IPS-20b (cell line): ENCODE results near the gene FUS.

ENCODE experiments used
- H3K27ac ChIP-seq: one replicate; pipeline ENCODE4 v1.5.1; 2013; ENCODE audit warnings: low read length
- H3K27me3 ChIP-seq: 2 replicates; pipeline ENCODE4 v1.6.1; 2013; ENCODE audit warnings: mild to moderate bottlenecking, low read length, inconsistent platforms; ENCODE audit not compliant: insufficient read depth
- H3K36me3 ChIP-seq: 2 replicates; pipeline ENCODE4 v1.6.1; 2013; ENCODE audit warnings: low read depth, mild to moderate bottlenecking, inconsistent platforms, low read length, moderate library complexity; ENCODE audit not compliant: insufficient read depth
- H3K4me1 ChIP-seq: 2 replicates; pipeline ENCODE4 v1.6.1; 2013; ENCODE audit warnings: mild to moderate bottlenecking, control low read depth, inconsistent platforms, low read length, moderate library complexity; ENCODE audit not compliant: insufficient read depth
- H3K4me3 ChIP-seq: 2 replicates; pipeline ENCODE4 v1.5.1; 2013; ENCODE audit warnings: mild to moderate bottlenecking, low read length, inconsistent platforms
- H3K9ac ChIP-seq: 2 replicates; pipeline ENCODE4 v1.6.1; 2013; ENCODE audit warnings: low read depth, mild to moderate bottlenecking, inconsistent platforms, low read length, moderate library complexity
- H3K9me3 ChIP-seq: 2 replicates; pipeline ENCODE4 v1.6.1; 2013; ENCODE audit warnings: mild to moderate bottlenecking, low read depth, low read length, inconsistent platforms; ENCODE audit not compliant: insufficient read depth

Gene FUS

DNA sequence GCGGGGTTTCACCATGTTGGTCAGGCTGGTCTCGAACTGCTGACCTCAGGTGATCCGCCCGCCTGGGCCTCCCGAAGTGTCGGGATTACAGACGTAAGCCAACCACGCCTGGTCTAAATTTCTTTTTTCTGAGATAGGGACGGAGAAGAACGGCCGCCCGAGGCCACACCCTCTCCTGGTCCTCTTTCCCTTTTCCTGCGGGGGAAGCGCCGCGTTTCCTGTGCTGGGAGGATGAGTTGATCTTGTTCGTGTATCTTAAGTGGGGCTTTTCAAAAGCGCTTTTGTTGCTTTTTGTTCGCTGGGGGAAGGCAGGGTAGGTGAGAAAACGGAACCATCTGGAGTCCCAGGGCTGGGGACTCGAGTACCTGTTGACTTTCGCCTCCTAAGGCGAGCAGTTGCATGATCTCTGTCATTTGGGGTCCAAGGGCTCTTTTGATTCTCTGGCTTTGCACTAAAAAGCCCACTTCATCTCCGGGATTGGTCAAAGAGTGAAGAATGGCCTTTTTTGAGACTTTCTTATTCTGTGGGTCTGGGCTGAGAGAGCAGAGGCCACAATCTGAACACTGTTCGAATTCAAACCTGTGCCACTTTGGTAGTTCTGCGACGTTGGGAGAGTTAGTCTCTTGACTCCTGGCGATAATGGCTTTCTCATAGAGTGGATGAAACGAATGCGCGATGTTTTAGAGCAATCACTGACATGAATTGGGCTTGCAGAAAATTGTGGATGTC, 1.3 kb downstream of the FUS start:
- Histone ChIP-seq H3K36me3 (peaks cover 53% of the 10 kb centered on the region), H3K4me3 (peak overlapping the region; percentile 100), H3K9ac (peak overlapping the region; percentile 99), H3K9me3 (no peaks in the 10 kb centered on the region), H3K4me1 (peaks cover 7% of the 10 kb centered on the region), H3K27ac (no peak overlapping the region), H3K27me3 (no peaks in the 10 kb centered on the region)

DNA sequence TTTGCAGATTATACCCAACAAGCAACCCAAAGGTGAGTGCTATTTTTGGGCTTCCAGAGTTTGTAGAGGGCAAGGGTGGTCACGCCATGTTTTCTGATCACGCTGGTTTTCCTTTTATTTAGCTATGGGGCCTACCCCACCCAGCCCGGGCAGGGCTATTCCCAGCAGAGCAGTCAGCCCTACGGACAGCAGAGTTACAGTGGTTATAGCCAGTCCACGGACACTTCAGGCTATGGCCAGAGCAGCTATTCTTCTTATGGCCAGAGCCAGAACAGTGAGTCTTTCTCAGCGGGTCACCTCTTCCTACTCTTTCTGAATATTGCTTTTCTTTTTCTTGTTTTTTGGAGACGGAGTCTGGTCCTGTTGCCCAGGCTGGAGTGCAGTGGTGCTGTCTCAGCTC, 2.5 kb downstream of the FUS start:
- H3K4me3 ChIP-seq: peak overlapping the region; percentile 100
- peaks cover 64% of the 10 kb centered on the region for H3K36me3 ChIP-seq
- H3K9me3 ChIP-seq: no peaks in the 10 kb centered on the region
- peaks cover 7% of the 10 kb centered on the region for H3K4me1 ChIP-seq
- no peak overlapping the region for H3K27ac ChIP-seq
- H3K27me3 ChIP-seq: no peaks in the 10 kb centered on the region
- peak overlapping the region; percentile 99 for H3K9ac ChIP-seq

DNA sequence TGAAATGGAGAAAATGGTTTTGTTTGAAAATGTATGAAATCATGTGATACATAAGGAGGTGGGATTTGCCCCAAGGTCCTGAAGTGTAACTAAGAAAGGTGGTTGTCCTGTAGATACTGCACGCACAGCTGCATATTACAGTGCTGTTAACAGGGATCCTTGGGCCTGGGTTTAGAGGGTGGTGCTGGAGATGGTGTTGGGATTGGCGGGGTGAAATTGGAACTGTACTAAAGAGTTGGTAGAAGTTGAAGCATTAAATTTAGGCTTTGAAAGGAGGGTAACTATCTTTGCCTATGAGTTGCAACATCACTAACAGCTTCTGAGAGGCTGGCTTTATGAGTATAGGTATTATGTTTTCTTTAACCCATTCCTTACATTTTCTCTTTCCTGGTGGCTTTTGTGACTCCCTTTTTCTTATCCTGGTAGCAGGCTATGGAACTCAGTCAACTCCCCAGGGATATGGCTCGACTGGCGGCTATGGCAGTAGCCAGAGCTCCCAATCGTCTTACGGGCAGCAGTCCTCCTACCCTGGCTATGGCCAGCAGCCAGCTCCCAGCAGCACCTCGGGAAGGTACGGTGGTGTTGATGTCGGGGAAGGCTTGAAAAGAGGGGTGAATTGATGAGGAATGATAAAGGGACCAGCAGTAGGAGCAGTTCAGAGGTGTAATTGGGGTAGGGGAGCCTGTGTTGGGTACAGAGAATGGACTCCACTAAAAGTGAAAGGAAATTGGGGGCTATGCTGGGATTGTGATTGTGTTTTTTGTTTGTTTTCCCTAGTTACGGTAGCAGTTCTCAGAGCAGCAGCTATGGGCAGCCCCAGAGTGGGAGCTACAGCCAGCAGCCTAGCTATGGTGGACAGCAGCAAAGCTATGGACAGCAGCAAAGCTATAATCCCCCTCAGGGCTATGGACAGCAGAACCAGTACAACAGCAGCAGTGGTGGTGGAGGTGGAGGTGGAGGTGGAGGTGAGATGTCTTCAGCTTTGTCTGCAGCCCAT, 3.8 kb downstream of the FUS start:
- H3K4me1 ChIP-seq: peaks cover 7% of the 10 kb centered on the region
- H3K27ac ChIP-seq: no peak overlapping the region
- H3K9me3 ChIP-seq: no peaks in the 10 kb centered on the region
- peaks cover 78% of the 10 kb centered on the region for H3K36me3 ChIP-seq
- no peak overlapping the region for H3K9ac ChIP-seq
- peak overlapping the region; percentile 100; the same call in 1 of the 2 replicates for H3K4me3 ChIP-seq
- H3K27me3 ChIP-seq: no peaks in the 10 kb centered on the region

DNA sequence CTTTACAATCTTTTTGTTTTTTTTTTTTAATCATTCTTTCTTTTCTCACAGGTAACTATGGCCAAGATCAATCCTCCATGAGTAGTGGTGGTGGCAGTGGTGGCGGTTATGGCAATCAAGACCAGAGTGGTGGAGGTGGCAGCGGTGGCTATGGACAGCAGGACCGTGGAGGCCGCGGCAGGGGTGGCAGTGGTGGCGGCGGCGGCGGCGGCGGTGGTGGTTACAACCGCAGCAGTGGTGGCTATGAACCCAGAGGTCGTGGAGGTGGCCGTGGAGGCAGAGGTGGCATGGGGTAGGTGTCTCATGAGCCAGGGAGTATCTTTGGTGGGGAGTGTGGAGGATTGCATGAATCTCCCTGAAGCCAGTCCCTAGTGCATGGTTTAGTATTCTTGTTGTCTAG, 4.9 kb downstream of the FUS start:
- Histone ChIP-seq H3K4me3 (no peak overlapping the region), H3K27ac (no peak overlapping the region), H3K9ac (no peak overlapping the region), H3K27me3 (no peaks in the 10 kb centered on the region), H3K4me1 (peaks cover 3% of the 10 kb centered on the region; the same call in 1 of the 2 replicates), H3K9me3 (no peaks in the 10 kb centered on the region), H3K36me3 (peaks cover 89% of the 10 kb centered on the region)

DNA sequence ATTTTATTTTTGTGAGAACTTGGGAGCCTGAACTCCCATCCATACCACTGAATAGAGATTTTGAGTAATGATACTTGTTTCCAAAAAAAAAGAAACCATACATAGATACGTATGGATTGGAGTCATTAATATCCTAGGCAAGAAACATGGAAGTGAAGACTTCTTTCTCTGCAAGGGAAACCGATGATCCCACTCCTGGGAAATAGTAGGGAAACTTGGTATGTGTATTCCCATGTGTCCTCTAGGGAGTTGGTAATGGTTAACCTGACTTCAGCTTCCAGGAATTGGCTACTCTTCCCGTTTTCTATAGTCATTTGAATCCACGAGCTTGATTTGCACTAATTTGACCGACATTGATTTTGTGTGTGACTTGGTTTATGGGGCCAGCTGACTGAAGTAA, 5.4 kb downstream of the FUS start:
- no peak overlapping the region for H3K9ac ChIP-seq

DNA sequence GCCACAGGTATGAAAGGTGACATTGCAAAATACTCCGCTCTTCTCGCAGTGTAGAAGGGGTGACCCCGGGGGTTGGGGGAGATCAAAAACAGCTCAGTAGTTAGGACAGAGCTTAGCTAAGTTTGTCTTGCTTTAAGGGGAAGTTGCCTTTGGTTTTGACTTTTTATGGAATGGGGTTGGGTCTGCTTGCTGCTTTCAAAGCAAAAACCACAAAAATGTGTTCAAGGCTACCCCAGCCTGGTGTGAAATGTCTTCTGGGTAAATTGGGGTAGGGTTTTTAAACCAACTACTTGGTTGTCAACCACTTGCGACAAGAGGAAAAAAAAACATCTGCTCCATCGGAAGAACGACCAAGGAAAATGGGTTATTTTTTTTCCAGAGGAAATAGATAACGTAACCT, 6.2 kb downstream of the FUS start:
- H3K36me3 ChIP-seq: peaks cover 100% of the 10 kb centered on the region
- H3K27ac ChIP-seq: no peak overlapping the region
- H3K9ac ChIP-seq: no peak overlapping the region
- H3K4me1 ChIP-seq: peaks cover 3% of the 10 kb centered on the region; the same call in 1 of the 2 replicates
- no peaks in the 10 kb centered on the region for H3K27me3 ChIP-seq
- no peaks in the 10 kb centered on the region for H3K9me3 ChIP-seq
- H3K4me3 ChIP-seq: no peak overlapping the region

More for the DNA sequence above, 5.4 kb downstream of the FUS start:
- Histone ChIP-seq H3K27ac (no peak overlapping the region), H3K36me3 (peaks cover 94% of the 10 kb centered on the region), H3K4me1 (peaks cover 3% of the 10 kb centered on the region; the same call in 1 of the 2 replicates), H3K9me3 (no peaks in the 10 kb centered on the region), H3K27me3 (no peaks in the 10 kb centered on the region), H3K4me3 (no peak overlapping the region)

DNA sequence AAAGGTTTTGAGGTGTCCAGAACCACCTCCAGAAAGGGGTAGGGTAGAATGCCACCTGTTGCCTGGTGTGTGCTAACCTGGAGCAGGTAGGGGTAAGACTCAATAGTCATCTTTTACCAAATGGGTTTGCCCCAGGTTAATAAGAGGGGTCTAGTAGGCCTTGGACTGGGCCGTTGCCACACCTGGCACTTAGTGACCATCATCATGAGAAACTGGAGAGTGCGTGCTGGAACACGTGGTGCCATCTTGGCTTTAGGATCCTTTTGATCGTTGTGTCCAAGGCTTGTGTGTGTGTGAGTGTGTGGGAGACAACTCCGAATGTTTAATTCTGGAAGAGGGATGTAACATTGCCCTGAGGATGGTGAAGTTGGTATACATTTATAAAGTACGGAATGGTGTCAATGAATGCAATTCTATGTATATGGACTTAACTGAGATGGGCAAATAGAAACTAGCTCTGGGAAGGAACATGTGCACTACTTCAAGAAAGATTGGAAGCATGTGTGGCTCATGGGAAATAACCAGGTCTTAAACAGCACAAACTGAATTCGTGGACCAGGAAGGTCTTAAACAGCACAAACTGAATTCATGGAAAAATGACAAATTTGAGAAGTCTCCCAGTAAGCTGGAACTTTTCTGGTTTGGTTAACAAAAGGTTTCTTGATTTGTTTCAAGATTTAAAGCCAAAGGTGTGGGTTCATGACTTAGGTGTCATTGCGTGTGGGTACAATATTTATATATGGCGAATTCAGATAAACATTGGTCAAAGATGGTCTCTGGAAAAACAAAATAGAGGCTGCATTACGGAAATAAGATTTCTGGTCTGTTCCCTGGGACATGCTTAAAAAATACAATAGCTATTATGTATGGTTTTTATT, 7.2 kb downstream of the FUS start:
- no peak overlapping the region for H3K9ac ChIP-seq
- no peak overlapping the region for H3K27ac ChIP-seq
- peaks cover 3% of the 10 kb centered on the region; the same call in 1 of the 2 replicates for H3K4me1 ChIP-seq

DNA sequence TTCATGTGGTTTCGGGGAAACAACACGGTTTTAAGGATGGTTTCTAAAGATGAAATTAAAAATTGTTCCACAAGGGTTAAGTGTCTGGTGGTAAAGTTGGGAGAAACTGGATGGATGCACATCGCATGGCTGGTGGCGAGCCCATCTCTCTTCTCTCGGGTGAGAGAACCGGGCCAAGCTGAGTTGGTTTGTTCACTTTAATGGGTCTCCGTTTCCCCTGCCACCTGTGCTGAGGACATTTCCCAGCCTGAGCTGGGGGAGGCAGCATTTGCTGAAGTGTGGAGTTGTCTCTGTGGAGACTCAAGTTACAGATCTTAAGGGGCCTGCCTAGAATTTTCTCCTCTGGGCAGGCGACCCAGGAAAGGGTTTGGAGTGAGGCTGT, 7.9 kb downstream of the FUS start:
- H3K36me3 ChIP-seq: peaks cover 100% of the 10 kb centered on the region
- no peak overlapping the region for H3K9ac ChIP-seq
- H3K4me1 ChIP-seq: no peaks in the 10 kb centered on the region
- H3K4me3 ChIP-seq: no peak overlapping the region
- H3K9me3 ChIP-seq: no peaks in the 10 kb centered on the region
- H3K27me3 ChIP-seq: no peaks in the 10 kb centered on the region
- H3K27ac ChIP-seq: no peak overlapping the region

More for the DNA sequence above, 7.2 kb downstream of the FUS start:
- Histone ChIP-seq H3K36me3 (peaks cover 100% of the 10 kb centered on the region), H3K9me3 (no peaks in the 10 kb centered on the region), H3K4me3 (no peak overlapping the region), H3K27me3 (no peaks in the 10 kb centered on the region)

DNA sequence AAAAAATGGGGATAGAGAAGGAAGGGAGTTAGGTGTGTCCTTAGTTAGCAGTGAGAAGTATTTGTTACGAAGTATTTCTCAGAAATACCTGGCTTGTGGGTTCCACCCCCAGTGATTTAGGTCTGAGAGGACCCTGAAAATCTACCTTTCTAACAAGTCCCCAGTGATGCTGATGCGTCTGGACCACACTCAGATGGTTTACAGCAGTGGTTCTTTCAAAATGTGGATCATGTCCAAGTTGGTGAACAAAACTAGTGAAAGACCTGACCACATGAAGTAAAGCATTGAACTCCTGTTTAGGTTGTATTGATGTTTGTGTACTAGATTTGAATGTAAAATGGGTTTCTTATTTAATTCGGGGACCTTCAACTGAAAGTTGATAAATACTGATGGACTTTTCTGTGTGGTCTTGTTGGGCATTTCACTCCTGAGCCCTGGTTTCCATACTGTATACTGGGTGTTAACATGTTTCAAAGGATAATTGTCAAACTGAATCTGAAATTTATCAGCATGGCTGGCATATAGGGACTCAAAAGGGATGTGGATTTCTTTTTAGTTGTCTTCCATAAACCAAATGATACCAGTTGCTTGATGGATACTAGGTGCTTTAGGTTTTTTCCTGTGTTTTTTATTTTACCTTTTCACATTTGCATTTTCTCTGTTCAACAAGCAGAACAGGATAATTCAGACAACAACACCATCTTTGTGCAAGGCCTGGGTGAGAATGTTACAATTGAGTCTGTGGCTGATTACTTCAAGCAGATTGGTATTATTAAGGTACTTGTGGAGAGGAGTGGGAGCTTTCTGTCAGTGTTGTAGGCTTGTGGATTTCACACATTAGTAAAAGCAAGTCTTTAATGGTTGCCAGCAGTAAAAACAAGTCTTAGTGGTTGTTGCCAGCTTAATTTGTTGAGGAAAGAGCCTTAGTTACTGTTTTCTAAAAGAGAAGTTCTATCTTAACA, 8.8 kb downstream of the FUS start:
- Histone ChIP-seq H3K4me3 (no peak overlapping the region), H3K27me3 (no peaks in the 10 kb centered on the region), H3K36me3 (peaks cover 100% of the 10 kb centered on the region), H3K4me1 (no peaks in the 10 kb centered on the region), H3K9ac (no peak overlapping the region), H3K9me3 (no peaks in the 10 kb centered on the region), H3K27ac (no peak overlapping the region)

DNA sequence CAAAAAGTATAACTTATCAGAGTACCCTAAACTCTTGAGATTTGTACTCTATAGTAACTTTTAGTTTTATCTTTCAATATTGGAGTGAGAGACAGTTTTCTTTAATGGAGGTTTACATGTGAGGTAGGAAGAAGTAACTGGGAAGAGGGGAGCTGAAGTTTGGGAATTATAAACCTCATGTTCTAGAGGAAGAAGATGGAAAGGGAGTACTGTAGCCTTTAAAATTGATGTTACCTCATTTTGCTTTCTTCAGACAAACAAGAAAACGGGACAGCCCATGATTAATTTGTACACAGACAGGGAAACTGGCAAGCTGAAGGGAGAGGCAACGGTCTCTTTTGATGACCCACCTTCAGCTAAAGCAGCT, 9.5 kb downstream of the FUS start:
- Histone ChIP-seq H3K9ac (no peak overlapping the region), H3K4me3 (no peak overlapping the region), H3K4me1 (no peaks in the 10 kb centered on the region), H3K27me3 (no peaks in the 10 kb centered on the region), H3K9me3 (no peaks in the 10 kb centered on the region), H3K36me3 (peaks cover 100% of the 10 kb centered on the region), H3K27ac (no peak overlapping the region)
